GM19324 (cell line): ENCODE data around the gene SLTM.
"Not testable (repeated sequence)": the region's sequence is repeated elsewhere in the genome, so short reads cannot be mapped to it uniquely, and the experiment has no call there.

Experiments
- ATAC-seq: cut with Tn5 transposase; IDR thresholded peaks from one replicate; pipeline ENCODE4 v1.9.1; 2021; ENCODE audit warnings: mild to moderate bottlenecking, moderate library complexity; ENCODE audit not compliant: unreplicated experiment, low FRiP score

SLTM gene

GRCh38 chr15:58931987-58932588 is 1.4 kb downstream of the SLTM start:
- no peak for ATAC-seq

- ATAC-seq, result no peak
These were observed 3.5 kb downstream of the SLTM start for GRCh38 chr15:58929891-58930416.

- no peak for ATAC-seq
These were observed 6.7 kb downstream of the SLTM start for GRCh38 chr15:58926823-58927222.

GRCh38 chr15:58924327-58924726 is 9.2 kb downstream of the SLTM start:
- no peak for ATAC-seq

- ATAC-seq, result no peak
These were observed 9.7 kb downstream of the SLTM start for GRCh38 chr15:58923696-58924300.

- no peak for ATAC-seq
These were observed 10.2 kb downstream of the SLTM start for GRCh38 chr15:58923284-58923683.

- no peak for ATAC-seq
These were observed 12.2 kb downstream of the SLTM start for GRCh38 chr15:58921267-58921790.

GRCh38 chr15:58920447-58920846 is 13.0 kb downstream of the SLTM start:
- ATAC-seq, result not testable (repeated sequence)

GRCh38 chr15:58919232-58919631 is 14.2 kb downstream of the SLTM start:
- no peak for ATAC-seq

GRCh38 chr15:58918239-58918638 is 15.2 kb downstream of the SLTM start:
- no peak for ATAC-seq

GRCh38 chr15:58917613-58918129 is 15.8 kb downstream of the SLTM start:
- ATAC-seq, result not testable (repeated sequence)

GRCh38 chr15:58916962-58917361 is 16.5 kb downstream of the SLTM start:
- ATAC-seq, result no peak

GRCh38 chr15:58910456-58910855 is 23.0 kb downstream of the SLTM start:
- no peak for ATAC-seq

GRCh38 chr15:58909616-58910015 is 23.9 kb downstream of the SLTM start:
- no peak for ATAC-seq

- no peak for ATAC-seq
These were observed 24.7 kb downstream of the SLTM start for GRCh38 chr15:58908550-58909309.

GRCh38 chr15:58900631-58901030 is 32.8 kb downstream of the SLTM start:
- no peak for ATAC-seq

- ATAC-seq, result no peak
These were observed 35.3 kb downstream of the SLTM start for GRCh38 chr15:58898150-58898680.

- no peak for ATAC-seq
These were observed 44.1 kb downstream of the SLTM start for GRCh38 chr15:58889363-58889762.

GRCh38 chr15:58886921-58887320 is 46.6 kb downstream of the SLTM start:
- no peak for ATAC-seq

- not testable (repeated sequence) for ATAC-seq
These were observed 49.6 kb downstream of the SLTM start for GRCh38 chr15:58883926-58884325.

- ATAC-seq, result no peak
These were observed 51.2 kb downstream of the SLTM start for GRCh38 chr15:58882243-58882642.
